Esophagus muscularis mucosa (tissue), 4 donors: ENCODE results near the gene RBMXL3. TPM values are rescaled to one million over a fixed set of nuclear protein-coding genes. Genes with fewer than 3 reads are reported as not detected.
"Not testable (repeated sequence)": the region's sequence is repeated elsewhere in the genome, so short reads cannot be mapped to it uniquely, and the experiment has no call there.

Source experiments
- DNase-seq: peaks from one replicate; pipeline ENCODE4 v3.0.0-alpha.2; 2017; ENCODE audit errors: extremely low spot score
- H3K27ac ChIP-seq, 4 donors: fragments of 200-600 bp; sonication (generic); replicated peaks in 1 of 4; 1 replicate in 3 of 4; 2 replicates in 1 of 4; pipeline ENCODE4 v1.5.1; 2016 to 2019; ENCODE audit warnings: mild to moderate bottlenecking in 1 of 4
- H3K27me3 ChIP-seq, 4 donors: fragments of 200-600 bp; sonication (generic); one replicate each; pipeline versions ENCODE4 v1.5.1 to v1.6.0; 2016 to 2019
- H3K36me3 ChIP-seq, 4 donors: fragments of 200-600 bp; sonication (generic); one replicate each; pipeline ENCODE4 v1.5.1; 2016 to 2019
- H3K4me1 ChIP-seq, 4 donors: fragments of 200-600 bp; sonication (generic); one replicate each; pipeline ENCODE4 v1.5.1; 2016 to 2019
- H3K4me3 ChIP-seq, 4 donors: fragments of 200-600 bp; sonication (generic); 1 replicate in 2 of 4; 2 replicates in 2 of 4; pipeline ENCODE4 v1.5.1; 2016 to 2019; ENCODE audit warnings: mild to moderate bottlenecking in 4 of 4, moderate library complexity in 1 of 4
- H3K9me3 ChIP-seq, 4 donors: fragments of 200-600 bp; sonication (generic); 1 replicate in 3 of 4; 2 replicates in 1 of 4; pipeline ENCODE4 v1.5.1; 2016 to 2019
- EP300 ChIP-seq: sonication (generic); formaldehyde crosslinking; IDR thresholded peaks from one replicate; pipeline ENCODE4 v1.6.1; 2017; ENCODE audit warnings: antibody characterized with exemption
- POLR2A ChIP-seq: fragments of 450-650 bp; IDR thresholded peaks from one replicate; pipeline ENCODE4 v1.6.1; 2017; ENCODE audit warnings: antibody characterized with exemption, moderate library complexity, mild to moderate bottlenecking, low read depth
- POLR2AphosphoS5 ChIP-seq, 2 donors: sonication (generic); formaldehyde crosslinking; IDR thresholded peaks; one replicate each; pipeline ENCODE4 v1.6.1; 2017; ENCODE audit warnings: antibody characterized with exemption in 2 of 2
- WGBS: methylation state at CpG from one replicate; pipeline ENCODE4 v1.1.5; 2018; 5-methylcytosine and 5-hydroxymethylcytosine counted together
- intact Hi-C: fragments of 100-400 bp; cut with DNase I; formaldehyde crosslinking; loops from one replicate; pipeline ENCODE4 v1.15.1; 2023
- total RNA-seq, 4 donors: library from RNA; depleted of rRNA; stranded (reverse); fragments of >200 nt; gene quantifications; one replicate each; pipeline versions ENCODE4 v1.1.0 to v1.2.1, GENCODE V29; 2016
- TF ChIP-seq, protein P1 (sequence below), 3 experiments: fragments of 200-600 bp in 2 of 3; fragments of 450-650 bp in 1 of 3; sonication (generic) in 2 of 3; IDR thresholded peaks; one replicate each; pipeline ENCODE4 v1.5.1; 2017 to 2019; ENCODE audit warnings: antibody characterized with exemption in 3 of 3, mild to moderate bottlenecking in 2 of 3, moderate library complexity in 1 of 3

RBMXL3 gene
- total RNA-seq, 4 donors from 2014 or later, result not detected

DNA sequence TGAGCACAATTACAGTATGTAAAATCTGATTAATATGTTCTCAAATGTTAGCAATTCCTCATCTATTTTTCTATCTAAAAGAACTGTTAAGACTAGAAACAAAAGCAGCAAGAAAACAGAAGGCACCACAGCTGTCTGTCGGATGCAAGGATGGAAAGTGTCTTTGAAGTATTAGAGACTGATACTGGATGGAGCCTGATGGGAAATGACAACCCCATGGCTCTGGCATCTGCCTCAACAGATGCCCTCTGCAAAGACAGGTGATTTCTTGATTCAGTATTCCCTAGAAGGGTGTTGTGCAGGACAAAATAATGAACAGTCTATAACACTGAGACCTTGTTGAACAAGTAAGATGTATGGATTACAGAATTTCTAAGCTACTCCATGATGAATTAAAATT lies 24.9 kb downstream of the RBMXL3 start:
- WGBS, result 73% methylated on average over 1 of the region's 1 CpG
- no peak overlapping the region for H3K27ac ChIP-seq
- H3K9me3 ChIP-seq, result no peaks in the 10 kb centered on the region
- H3K4me3 ChIP-seq, result no peak overlapping the region
- no peaks in the 10 kb centered on the region for H3K36me3 ChIP-seq
- H3K4me1 ChIP-seq, result no peaks in the 10 kb centered on the region
- H3K27me3 ChIP-seq, result no peaks in the 10 kb centered on the region
- TF ChIP-seq POLR2A (no peak), EP300 (no peak), POLR2AphosphoS5 (IDR thresholded peaks at IDR 0.05) (no peak)
- TF ChIP-seq, protein P1, sequence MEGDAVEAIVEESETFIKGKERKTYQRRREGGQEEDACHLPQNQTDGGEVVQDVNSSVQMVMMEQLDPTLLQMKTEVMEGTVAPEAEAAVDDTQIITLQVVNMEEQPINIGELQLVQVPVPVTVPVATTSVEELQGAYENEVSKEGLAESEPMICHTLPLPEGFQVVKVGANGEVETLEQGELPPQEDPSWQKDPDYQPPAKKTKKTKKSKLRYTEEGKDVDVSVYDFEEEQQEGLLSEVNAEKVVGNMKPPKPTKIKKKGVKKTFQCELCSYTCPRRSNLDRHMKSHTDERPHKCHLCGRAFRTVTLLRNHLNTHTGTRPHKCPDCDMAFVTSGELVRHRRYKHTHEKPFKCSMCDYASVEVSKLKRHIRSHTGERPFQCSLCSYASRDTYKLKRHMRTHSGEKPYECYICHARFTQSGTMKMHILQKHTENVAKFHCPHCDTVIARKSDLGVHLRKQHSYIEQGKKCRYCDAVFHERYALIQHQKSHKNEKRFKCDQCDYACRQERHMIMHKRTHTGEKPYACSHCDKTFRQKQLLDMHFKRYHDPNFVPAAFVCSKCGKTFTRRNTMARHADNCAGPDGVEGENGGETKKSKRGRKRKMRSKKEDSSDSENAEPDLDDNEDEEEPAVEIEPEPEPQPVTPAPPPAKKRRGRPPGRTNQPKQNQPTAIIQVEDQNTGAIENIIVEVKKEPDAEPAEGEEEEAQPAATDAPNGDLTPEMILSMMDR (IDR thresholded peaks at IDR 0.05), result no peak
- intact Hi-C loops, result no loop called here
- no peak for DNase-seq

DNA sequence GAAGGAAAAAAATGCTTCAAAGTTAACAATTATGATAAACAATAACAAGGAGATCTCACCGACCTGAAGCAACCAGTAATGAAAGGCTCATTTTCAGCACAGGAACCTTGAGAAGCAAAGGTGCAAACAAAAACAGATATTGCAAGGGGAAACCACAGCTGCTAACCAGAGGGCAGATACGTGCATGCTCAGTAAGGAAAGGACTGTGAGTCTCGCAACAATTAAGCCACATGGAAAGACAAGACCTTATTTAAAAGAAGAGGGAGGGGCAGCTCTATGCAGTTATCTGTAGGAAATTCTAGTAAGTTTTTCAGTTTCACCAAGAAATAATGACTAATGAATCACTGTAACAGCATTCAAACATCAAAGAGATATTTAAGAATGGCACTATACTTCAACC lies 25.4 kb downstream of the RBMXL3 start:
- Histone ChIP-seq H3K27ac (no peak overlapping the region), H3K9me3 (no peaks in the 10 kb centered on the region), H3K4me1 (no peaks in the 10 kb centered on the region), H3K4me3 (no peak overlapping the region), H3K36me3 (no peaks in the 10 kb centered on the region), H3K27me3 (no peaks in the 10 kb centered on the region)
- TF ChIP-seq POLR2A (no peak), EP300 (no peak), POLR2AphosphoS5 (IDR thresholded peaks at IDR 0.05) (no peak)
- TF ChIP-seq, protein P1 (IDR thresholded peaks at IDR 0.05), result no peak
- WGBS, result 53% methylated on average over 3 of the region's 3 CpGs
- intact Hi-C loops, result no loop called here
- DNase-seq, result no peak

DNA sequence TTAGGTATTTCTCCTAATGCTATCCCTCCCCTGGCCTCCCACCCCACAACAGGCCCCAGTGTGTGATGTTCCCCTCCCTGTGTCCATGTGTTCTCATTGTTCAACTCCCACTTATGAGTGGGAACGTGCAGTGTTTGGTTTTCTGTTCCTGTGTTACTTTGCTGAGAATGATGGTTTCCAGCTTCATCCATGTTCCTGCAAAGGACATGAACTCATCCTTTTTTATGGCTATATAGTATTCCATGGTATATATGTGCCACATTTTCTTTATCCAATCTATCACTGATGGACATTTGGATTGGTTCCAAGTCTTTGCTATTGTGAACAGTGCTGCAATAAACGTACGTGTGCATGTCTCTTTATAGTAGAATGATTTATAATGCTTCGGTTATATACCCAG lies 28.1 kb downstream of the RBMXL3 start:
- H3K36me3 ChIP-seq, intact Hi-C loops, H3K27me3 ChIP-seq, H3K9me3 ChIP-seq, H3K4me3 ChIP-seq, H3K4me1 ChIP-seq, DNase-seq, H3K27ac ChIP-seq: not testable (repeated sequence)
- whole genome bisulfite sequencing, result 76% methylated on average over 4 of the region's 4 CpGs

DNA sequence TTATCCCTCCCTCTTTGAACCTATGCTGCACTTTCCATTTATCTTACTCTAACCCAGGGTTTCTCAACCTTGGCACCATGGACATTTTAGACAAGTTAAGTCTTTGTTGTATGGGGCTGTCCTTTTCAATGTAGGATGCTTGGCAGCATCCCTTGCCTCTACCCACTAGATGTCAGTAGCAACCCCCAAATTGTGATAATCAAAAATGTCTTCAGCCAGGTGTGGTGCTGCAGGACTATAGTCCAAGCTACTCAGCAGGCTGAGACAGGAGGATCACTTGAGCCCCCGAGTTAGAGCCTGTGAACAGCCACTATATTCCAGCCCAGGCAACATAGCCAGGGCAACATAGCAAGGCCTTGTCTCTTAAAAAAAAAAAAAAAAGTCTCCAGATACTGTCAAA lies 37.7 kb downstream of the RBMXL3 start:
- WGBS, result 0% methylated on average over 1 of the region's 1 CpG
- no peak overlapping the region for H3K27ac ChIP-seq

DNA sequence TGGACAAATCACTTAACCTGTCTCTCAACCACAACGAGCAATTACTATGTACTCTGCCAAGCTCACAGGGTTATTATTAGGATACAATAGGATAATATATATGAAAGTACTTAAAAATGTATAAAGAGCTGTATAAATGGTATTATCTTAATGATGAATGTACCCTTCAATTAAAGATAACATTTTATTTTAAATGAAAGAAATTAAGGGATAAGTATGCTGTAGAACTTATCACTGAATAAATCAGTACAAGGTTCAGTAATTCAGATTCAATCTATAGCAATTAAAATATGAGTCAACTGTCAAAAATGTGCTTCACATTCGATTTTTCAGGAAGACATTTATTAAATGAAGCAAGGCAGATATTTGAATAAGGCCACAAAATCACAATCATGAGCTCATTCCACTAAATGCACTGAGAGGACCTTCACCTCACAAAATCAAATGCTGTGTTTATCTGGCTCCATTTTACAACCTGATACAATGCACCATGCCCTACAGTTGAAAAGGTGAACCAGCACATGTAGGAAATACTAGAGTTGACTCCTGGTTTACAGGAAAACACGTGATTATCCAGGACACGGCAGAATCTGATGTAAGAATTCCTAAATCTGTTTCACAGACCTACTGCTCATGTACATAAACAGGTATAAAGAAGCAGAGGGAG lies 40.3 kb downstream of the RBMXL3 start:
- Histone ChIP-seq H3K4me3 (no peak overlapping the region), H3K36me3 (no peaks in the 10 kb centered on the region), H3K27ac (no peak overlapping the region), H3K4me1 (peaks cover 0 to 19% (median 5%) of the 10 kb centered on the region in 4 donors), H3K27me3 (no peaks in the 10 kb centered on the region), H3K9me3 (no peaks in the 10 kb centered on the region)
- TF ChIP-seq EP300 (no peak), POLR2AphosphoS5 (IDR thresholded peaks at IDR 0.05) (no peak), POLR2A (no peak)
- TF ChIP-seq, protein P1 (IDR thresholded peaks at IDR 0.05), result no peak
- intact Hi-C loops, result no loop called here
- 26% methylated on average over 4 of the region's 4 CpGs for WGBS
- DNase-seq, result no peak

More for the DNA sequence above, 37.7 kb downstream of the RBMXL3 start:
- intact Hi-C loops, result no loop called here
- no peaks in the 10 kb centered on the region for H3K9me3 ChIP-seq
- no peaks in the 10 kb centered on the region for H3K27me3 ChIP-seq
- no peak for DNase-seq
- TF ChIP-seq, protein P1 (IDR thresholded peaks at IDR 0.05), result peak; percentile 19 to 48 (median 40)
- no peak for TF ChIP-seq EP300
- no peak for TF ChIP-seq POLR2AphosphoS5 (IDR thresholded peaks at IDR 0.05)
- TF ChIP-seq POLR2A, result no peak
- peaks cover 0 to 17% (median 5%) of the 10 kb centered on the region in 4 donors for H3K4me1 ChIP-seq
- no peak overlapping the region for H3K4me3 ChIP-seq
- H3K36me3 ChIP-seq, result no peaks in the 10 kb centered on the region
